HG02973 (cell line): ENCODE results near the gene NCR2.

ENCODE experiments used
- ATAC-seq: cut with Tn5 transposase; IDR thresholded peaks from one replicate; pipeline ENCODE4 v1.9.1; 2021; ENCODE audit warnings: moderate library complexity; ENCODE audit not compliant: unreplicated experiment

Gene NCR2

DNA sequence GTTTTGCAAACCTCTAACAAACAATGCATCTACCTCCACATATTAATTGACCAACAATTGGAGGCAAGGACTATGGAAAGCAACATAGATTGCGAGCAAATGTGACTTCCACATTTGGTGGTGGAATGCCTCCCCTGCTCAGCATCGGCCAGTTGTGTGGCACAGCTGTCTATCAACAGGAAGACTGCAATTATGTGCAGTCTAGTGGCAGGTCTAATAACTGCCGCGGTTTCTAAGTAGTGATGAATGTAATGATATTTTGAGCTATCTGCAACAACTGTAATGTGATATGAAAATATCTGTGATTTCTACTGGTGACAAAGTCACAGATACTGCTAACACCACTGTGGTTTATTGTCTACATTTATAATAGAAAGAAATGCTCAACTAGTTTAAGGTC lies 56.8 kb downstream of the NCR2 start:
- ATAC-seq, result no peak

DNA sequence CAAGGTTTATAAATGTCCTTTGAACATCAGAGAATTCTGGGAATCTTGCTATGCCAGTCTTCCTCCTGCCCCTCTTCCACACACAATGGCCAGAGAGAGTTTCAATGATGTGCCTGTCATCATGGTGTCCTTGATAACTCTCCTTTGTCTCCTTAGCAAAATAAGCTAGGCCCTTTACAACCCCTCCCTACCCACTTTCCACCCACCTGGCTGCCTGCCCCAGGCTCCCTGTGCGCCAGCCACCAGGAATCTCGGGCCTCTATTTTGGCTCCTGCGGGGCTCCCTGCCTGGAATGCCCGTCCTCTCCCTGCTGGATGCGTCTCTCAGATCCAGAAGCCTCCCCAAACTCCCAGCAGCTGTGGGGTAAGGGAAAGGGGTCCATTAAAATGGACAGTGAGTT lies 60.9 kb downstream of the NCR2 start:
- no peak for ATAC-seq

DNA sequence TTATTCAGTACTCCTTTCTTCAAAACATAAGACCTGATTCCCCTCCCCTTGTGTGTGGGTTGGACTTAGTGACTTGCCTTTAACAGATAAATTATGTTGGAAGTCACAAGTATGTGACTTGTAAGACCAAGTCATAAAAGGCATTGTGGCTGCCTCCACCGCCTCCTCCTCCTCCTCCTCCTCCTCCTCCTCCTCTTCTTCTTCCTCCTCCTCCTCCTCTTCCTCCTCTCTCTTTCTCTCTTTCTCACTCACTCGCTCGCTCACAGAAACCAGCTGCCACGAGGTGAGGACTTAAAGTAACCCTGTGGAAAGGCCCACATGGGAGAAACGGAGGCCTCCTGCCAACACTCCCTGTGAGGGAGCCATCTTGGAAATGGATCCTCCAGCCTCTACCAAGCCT lies 64.0 kb downstream of the NCR2 start:
- ATAC-seq, result no peak
